Hematopoietic multipotent progenitor cell treated with erythropoietin and hydrocortisone succinate and interleukin-3 and kit ligand, for 15 days (in vitro differentiated cells): ENCODE data around the gene TEPSIN.

ENCODE experiments used
- DNase-seq: peaks from one replicate; pipeline ENCODE4 v3.0.0-alpha.2; 2015; ENCODE audit warnings: low spot score

The TEPSIN gene

DNA sequence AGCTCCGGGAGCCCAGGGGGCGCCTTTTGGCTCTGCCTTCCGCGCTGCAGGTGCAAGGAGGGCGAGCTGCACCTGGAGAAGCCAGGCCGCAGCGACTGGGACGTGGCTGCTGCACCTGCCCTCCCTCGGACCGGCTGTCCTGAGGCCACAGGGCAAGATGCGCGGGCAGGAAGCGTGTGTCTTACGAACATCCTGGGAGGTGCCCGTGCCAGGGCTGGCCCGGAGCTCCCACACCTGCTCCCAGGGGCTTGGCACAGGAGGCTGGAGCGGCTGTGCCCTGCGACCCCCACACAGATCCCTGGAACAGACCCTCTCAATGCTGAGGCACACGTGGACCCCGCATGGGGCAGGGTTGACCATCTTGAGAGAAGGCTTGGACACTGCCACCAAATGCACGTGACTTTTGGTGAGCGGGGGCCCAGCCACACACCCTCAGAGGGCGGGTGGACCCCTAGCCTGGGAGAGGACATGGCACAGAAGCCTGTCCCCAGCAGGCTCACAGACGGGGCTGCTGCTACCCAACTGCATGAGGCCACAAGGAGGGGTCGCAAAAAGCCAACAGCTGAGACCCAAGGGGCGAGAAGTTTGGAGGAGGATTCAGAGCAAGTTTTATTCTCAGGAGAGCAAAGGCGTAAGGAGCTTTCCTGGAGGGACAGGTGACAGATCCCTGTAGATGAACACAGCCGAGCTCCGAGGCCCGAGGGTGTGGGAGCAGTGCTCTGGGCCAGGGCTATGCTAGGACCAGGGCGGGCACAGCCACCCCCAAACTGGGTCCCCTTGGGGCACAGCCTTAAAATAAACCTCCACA lies 11.6 kb upstream of the TEPSIN start:
- no peak for DNase-seq

DNA sequence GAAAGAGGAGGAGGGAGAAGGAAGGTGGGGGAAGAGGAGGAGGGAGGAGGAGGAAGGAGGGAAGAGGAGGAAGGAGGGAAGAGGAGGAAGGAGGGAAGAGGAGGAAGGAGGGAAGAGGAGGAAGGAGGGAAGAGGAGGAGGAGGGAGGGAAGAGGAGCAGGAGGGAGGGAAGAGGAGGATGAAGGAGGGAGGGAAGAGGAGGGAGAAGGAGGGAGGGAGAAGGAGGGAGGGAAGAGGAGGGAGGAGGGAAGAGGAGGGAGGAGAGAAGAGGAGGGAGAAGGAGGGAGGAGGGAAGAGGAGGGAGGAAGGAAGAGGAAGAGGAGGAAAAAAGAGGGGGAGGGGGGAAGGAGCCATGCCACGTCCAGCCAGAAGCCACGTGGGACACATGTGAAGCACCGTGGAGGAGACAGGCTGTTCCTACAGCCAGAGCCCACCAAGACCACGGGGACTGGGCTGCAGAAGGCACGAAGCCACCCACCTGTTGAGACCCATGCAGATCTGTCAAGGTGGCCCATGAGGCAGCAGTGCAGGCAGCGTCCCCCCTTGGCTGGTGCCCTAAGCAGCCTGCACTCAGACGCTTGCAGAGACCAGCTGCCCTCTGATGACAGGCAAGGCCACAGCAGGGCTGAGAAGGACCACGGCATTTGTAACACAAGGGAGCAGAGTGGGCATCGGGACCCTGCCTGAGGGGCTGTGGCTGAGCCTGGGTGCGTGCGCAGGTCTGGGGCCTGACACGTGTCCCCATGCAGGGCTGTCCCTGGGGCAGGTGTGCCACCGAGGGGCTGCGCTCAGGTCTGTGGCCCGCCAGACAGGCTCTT lies 10.6 kb upstream of the TEPSIN start:
- no peak for DNase-seq

GRCh38 chr17:81248649-81249048 lies 9.8 kb upstream of the TEPSIN start:
- no peak for DNase-seq

- no peak for DNase-seq
These were observed 8.6 kb upstream of the TEPSIN start for GRCh38 chr17:81247339-81247990.

GRCh38 chr17:81246679-81247338 lies 8.0 kb upstream of the TEPSIN start:
- no peak for DNase-seq

GRCh38 chr17:81246343-81246670 lies 7.5 kb upstream of the TEPSIN start:
- no peak for DNase-seq

- DNase-seq: no peak
These were observed 6.9 kb upstream of the TEPSIN start for GRCh38 chr17:81245665-81246342.

- no peak for DNase-seq
These were observed 6.3 kb upstream of the TEPSIN start for GRCh38 chr17:81245024-81245664.

DNA sequence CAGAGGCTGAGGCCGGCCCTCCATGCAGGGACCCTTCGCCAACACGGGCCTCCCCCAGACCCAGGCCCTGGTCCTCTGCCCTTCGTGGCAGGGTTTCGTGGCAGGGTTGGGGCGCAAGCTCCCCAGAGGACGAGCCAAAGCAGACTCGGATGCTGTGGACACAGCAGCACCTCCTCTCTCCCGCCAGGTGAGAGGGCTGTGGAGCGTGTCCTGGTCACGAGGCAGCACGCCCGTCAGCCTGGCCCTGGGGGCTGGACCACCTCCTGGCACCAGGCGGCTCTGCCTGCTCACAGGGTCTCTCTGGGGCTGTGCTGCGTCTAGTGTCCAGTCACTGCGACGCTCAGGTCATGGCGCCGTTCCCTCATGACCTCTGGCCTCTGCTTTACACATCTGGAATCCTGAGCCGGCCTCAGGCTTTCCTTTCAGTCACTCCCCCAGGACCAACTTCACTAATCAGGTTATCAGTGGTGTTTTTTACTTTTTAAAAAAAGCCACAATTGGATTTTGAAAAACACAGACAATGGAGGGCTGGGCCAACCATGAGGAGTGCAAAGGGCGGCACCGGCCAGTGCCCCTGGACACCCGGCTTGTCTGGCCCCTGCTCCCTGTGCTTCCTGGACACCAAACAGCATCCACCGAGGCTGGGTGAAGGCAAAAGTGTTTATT lies 5.6 kb upstream of the TEPSIN start:
- DNase-seq: no peak

GRCh38 chr17:81243333-81243664 lies 4.4 kb upstream of the TEPSIN start:
- no peak for DNase-seq

DNA sequence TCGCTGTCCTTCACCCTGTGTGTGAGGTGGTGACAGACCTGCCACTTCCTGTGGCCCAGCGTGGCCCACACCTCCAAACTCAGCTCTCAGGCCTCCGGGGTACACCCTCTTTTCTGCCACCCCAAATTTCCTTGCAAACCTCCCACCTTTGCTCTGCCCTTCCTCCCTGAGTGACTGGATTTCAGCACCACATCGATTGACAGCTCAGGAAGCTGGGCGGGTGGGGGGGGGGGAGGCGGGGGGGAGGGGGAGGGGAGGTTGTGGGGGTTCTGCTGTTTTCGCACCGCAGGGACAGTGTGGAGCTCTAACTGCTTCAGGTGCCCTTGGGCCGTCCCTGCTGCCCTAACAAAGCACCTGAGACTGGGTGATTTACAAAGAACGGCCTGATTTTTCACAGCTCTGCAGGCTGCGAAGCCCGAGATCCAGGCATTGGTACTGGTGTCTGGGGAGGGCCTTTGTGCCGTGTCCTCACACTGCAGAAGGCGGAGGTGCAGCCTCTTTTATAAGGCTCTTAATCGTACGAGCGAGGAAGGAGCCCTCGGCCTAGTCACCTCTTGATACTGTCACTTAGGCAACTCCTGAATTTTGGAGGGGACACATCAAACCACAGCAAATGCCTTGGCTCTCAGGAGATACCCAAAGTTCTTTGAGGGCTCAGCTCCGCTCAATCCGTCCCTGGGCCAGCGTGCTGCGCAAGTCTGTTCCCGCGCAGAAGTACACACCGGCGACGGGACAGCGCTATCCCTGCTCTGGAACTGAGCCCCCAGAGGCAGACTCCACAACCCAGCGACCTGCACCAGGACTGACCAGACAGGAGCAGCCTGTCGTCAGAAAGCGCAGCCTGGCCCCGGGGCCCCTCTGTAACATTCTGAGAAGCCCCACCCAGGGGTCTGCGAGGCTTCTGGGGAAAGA lies 3.8 kb upstream of the TEPSIN start:
- DNase-seq: no peak

DNA sequence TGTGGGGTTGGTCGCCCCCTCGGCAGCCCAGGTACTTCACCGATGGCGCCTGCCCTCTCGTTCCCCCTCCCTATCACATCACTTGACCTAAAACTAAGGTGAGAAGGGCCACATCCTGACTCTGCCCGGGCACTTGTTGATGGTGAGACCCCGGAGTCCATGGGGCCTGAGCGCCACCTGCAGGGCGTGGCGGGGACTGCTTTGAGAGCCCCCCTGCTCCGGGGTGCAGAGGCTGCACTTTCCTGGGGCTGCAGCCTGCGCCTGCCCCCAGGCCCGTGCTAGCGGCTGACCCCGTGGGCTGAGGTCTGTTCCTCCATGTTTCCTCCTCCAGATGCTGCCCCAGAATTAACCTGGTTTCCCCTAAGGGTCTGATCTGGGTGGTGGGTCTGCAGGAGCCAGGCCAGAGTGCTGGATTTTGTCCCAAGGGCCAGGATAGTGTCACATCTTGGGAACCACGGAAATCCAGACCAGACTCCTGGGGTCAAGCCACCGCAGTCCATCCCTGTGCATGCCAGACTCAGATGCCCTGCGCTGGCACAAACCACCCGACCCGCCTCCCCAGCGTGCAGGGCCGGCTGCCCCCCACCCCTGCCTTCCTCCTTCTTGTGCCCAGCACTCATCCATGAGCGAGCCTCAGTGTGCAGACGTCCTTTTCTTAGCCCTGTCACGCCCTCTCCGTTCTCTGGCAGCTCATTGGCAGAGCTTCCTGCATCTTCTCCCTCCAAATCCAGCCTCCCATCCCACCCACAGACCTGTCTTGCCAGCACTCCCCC lies 3.0 kb upstream of the TEPSIN start:
- peak; percentile 52 for DNase-seq

DNA sequence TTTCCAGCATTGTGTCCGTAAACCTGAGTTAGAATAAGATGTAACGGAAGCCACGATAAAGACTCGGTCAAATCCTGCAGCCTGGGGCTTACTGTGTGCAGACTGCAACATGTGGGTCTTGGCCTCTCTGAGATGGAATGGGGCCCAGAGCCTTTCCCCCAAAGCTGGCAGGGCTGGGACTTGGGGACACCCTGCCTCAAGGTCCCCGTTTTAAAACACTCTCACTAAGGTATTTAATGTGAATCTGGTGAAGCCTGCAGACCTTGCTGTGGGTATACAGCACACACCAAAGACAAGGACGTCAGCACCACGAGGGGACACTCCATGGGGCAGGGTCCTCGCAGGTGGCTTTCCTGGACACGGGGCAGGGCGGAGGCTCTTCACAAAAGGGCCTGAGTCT lies 2.3 kb upstream of the TEPSIN start:
- no peak for DNase-seq

DNA sequence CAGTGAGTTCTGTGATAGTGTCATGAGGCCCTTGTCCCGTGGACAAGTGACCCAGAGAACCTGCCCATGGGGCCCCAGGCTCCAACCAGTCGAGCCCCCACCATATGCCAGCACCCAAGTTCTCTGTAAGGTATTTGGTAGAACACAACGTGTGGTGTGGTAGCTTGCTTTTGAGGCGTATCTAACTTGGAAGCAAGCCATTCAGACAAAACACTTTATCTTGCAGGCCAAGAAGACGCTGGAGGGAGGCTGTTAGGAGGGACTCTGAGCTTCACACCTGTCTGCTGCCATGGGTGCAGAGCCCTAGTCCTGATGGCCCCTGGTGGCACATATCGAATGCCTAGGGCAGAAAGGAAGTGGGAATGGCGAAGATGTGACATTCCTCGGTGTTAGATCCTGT lies 1.9 kb upstream of the TEPSIN start:
- DNase-seq: peak; percentile 45

GRCh38 chr17:81239714-81240555 lies 1.1 kb upstream of the TEPSIN start:
- no peak for DNase-seq

GRCh38 chr17:81238490-81238814 lies 403 bp downstream of the TEPSIN start:
- DNase-seq: no peak

DNA sequence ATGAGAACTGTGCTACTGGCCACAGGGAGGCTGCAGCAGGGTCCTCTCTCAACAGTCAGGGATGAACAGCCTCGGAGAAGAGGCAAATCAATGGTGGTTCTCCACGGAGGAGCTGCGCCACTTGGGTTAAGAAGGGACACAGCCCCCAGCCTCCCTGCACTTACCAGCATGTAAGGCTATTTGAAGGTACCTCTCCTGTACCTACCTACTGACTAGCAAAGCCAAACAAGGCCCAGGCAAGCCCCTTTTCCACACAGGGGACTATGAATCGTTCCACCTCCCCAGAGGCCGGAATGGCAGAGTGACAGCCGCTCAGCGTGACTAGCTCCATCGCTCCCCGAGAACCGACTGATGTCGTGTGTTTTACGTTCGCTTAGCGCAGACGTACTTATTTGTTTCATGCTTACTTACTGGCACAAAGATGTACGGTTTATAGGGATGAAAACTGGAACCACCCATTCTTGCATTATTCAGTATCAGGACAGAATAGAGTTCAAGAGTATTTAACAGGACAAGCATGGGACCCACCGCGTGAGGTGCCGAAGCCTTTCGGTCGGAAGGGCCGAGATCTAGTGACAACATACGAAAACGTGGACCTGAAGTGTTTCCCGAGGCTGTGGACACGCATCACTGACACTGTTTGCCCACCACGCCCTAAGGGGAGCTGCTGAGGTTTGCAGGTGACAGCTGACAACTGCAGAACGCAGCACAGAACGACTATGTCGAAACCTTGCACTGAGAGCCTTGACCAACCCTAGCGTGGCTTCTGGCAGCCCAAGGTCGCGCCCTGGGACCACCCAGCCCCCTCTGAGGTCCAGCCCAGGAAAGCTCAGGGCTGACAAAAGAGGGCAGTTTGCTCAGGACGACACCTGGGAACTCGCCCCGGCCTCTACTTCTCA lies 1.0 kb downstream of the TEPSIN start:
- no peak for DNase-seq
